LNCaP clone FGC (cell line): Measurements from ENCODE around the gene GTF2F2.

Source experiments
- DNase-seq: peaks from one replicate; pipeline ENCODE4 v3.0.0-alpha.2; 2011; ENCODE audit warnings: low read depth
- H3K4me3 ChIP-seq: 2 replicates; pipeline ENCODE4 v1.5.1; 2011; ENCODE audit warnings: mild to moderate bottlenecking, low read depth, low read length, control low read depth
- TF ChIP-seq, protein P1 (sequence below): IDR thresholded peaks from 2 replicates; pipeline ENCODE4 v1.5.1; 2012; ENCODE audit warnings: mild to moderate bottlenecking; ENCODE audit not compliant: control insufficient read depth, insufficient read depth; ENCODE audit errors: extremely low read depth

GTF2F2 gene

DNA sequence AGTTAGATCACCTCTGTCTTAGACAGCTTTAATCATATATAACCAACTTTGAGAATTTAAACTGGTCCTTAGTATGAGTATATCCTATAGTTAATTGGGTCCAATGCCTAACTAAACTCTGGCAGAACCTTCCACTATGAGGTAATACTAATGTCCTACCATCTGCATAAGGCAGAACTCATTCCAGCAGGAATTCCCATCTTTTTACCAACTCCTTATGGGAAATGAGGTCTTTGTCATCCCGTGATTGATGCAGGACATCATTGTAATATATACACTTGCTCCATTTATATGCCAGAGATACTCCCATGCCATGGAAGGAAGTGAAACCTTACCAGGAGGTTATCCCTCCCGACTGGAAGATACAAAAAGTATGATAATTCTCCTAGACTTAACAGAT is 77.7 kb downstream of the GTF2F2 start:
- TF ChIP-seq, protein P1, sequence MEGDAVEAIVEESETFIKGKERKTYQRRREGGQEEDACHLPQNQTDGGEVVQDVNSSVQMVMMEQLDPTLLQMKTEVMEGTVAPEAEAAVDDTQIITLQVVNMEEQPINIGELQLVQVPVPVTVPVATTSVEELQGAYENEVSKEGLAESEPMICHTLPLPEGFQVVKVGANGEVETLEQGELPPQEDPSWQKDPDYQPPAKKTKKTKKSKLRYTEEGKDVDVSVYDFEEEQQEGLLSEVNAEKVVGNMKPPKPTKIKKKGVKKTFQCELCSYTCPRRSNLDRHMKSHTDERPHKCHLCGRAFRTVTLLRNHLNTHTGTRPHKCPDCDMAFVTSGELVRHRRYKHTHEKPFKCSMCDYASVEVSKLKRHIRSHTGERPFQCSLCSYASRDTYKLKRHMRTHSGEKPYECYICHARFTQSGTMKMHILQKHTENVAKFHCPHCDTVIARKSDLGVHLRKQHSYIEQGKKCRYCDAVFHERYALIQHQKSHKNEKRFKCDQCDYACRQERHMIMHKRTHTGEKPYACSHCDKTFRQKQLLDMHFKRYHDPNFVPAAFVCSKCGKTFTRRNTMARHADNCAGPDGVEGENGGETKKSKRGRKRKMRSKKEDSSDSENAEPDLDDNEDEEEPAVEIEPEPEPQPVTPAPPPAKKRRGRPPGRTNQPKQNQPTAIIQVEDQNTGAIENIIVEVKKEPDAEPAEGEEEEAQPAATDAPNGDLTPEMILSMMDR = no peak
- no peak overlapping the region for H3K4me3 ChIP-seq
- no peak for DNase-seq

DNA sequence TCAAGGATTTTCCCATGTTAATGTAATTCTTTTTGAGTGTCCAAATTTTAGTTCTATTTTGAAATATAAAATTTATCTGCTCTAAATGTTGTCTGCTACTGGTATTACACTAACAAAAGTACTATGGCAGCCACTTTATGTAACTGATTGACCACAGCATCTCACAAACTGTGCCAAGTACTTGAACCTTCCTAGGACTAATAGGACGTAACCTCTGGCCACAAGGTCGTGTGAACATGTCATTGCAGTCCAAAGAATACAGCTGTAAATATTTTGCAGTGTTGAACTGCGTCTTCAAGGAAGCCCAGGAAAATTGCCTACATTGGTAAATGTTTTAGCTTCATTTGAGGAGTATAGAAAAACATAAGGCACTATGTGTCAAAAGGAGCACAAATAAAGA is 78.6 kb downstream of the GTF2F2 start:
- DNase-seq = no peak
- no peak overlapping the region for H3K4me3 ChIP-seq
- TF ChIP-seq, protein P1 = no peak

DNA sequence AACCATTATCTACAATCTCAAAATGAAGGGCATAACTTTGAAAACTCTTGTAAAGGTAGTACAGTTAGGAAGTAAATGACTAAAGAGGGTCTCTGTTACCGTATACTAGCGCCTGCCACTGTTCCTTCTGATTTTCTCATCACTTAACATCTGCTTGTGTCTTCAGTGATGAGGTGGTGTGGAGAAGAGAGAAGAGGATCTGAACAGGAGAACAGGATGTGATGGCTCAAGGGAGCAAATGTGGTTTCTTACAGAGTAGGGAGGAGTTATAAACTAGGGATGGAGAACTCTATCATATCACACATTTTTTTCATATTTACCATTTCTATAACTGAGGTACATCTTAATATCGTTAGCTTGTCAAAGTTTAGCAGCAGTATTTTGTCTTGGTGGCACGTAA is 79.4 kb downstream of the GTF2F2 start:
- TF ChIP-seq, protein P1 = no peak
- no peak for DNase-seq
- no peak overlapping the region for H3K4me3 ChIP-seq

DNA sequence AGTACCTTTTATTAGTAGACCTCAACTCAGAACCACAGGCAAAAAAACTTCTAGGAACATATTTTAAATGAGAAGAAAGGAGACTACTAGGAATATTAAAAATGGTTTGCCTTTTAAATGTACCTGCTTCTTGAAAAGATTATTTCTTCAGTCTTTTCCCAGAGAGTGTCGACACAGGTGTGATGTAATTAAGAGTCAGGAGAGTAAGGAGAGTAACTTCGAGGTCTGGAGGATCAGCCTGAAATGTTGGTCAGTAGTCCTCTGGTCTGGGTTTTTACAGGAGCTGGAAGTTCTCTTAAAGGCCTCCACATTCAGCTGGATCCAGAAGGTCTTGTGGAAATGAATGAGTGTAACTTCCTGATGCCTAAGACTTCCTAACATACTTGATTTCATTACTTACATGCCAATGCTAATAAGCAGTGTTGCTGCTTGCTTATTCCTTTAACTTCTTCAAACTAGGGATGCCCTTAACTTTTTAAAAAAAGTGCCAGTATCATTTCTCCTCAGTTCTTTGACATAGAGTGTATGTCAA is 80.5 kb downstream of the GTF2F2 start, which contains the start of gene KCTD4:
KCTD4 (minus strand) TSS at position 345 of the 532 bp plus-strand sequence. CDS start 6,478 bp downstream, outside the sequence.
- H3K4me3 ChIP-seq = no peak within 1 kb of the TSS
- TF ChIP-seq, protein P1 = no peak
- DNase-seq = no peak

DNA sequence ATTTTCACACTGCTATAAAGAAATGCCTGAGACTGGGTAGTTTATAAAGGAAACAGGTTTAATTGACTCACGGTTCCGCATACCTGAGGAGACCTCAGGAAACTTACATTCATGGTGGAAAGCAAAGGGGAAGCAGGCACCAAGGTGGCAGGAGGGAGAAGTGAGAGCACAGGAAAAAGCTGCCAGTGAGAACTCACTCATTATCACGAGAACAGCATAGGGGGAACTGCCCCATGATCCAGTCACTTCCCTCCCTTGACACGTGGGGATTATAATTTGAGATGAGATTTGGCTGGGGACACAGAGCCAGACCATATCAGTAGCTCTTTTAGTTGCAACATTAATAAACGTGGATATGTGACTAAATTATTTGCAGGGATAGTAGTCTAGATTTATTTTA is 84.8 kb downstream of the GTF2F2 start:
- DNase-seq = no peak
- H3K4me3 ChIP-seq = no peak overlapping the region
- TF ChIP-seq, protein P1 = no peak

DNA sequence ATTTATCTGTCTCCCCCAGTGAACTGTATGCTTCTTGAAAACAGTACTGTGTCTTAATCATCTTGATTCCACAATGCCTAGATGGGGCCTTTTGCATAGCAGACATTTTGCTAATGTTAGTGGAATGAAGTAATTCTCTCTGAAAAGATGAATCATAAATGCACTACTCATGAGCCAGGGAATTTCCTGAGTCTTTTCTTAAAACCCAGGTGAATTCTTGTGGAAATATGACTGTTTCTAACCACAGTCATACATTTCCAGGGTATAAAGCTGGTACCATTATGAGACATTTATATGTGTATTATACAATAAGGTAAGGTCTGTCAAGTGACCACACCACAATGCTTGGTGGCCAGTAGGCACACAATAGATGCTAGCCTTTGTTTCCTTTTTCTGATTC is 86.0 kb downstream of the GTF2F2 start:
- no peak overlapping the region for H3K4me3 ChIP-seq
- no peak for DNase-seq

DNA sequence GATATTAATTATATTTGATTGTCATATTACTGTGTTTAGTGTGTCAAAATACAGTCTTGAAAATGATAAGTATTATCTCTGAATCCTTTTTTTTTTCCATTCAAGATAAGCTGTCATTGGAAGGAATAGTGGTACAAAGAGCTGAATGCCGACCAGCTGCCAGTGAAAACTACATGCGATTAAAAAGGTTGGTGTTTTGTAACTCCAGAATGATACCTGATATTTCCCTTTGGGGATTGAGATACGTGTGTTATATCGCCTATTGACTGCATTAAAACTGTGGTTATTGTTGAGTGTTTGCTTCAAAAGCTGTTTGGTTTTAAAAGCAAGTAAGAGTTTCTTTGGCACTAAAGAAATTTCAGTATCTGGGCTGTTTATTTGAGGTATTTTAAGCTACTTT is 87.0 kb downstream of the GTF2F2 start:
- H3K4me3 ChIP-seq = no peak overlapping the region
- TF ChIP-seq, protein P1 = no peak
- DNase-seq = no peak

More for the DNA sequence above, 86.0 kb downstream of the GTF2F2 start:
- TF ChIP-seq, protein P1 = no peak
